ENCODE data around the gene ANKRA2.

The ANKRA2 gene

DNA sequence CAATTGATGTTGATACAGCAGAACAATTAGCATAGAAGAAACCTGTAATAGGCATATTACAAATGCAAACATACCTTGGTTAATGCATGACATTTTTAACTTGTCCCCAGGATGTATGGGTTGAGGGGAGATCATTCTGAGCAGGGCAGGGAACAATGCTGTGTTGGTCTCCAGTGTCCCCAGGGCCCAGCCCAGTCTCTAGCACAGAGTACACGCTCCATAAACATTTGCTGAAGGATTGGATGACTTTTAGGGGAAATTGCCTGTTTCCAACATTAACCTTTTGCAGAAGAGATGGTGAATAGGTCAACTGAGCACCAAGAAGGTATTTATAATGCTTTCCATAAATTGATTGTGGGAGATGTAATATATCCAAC is 20.0 kb downstream of the ANKRA2 start:
- no peak for DNase-seq (ENCODE audit: low spot score)

DNA sequence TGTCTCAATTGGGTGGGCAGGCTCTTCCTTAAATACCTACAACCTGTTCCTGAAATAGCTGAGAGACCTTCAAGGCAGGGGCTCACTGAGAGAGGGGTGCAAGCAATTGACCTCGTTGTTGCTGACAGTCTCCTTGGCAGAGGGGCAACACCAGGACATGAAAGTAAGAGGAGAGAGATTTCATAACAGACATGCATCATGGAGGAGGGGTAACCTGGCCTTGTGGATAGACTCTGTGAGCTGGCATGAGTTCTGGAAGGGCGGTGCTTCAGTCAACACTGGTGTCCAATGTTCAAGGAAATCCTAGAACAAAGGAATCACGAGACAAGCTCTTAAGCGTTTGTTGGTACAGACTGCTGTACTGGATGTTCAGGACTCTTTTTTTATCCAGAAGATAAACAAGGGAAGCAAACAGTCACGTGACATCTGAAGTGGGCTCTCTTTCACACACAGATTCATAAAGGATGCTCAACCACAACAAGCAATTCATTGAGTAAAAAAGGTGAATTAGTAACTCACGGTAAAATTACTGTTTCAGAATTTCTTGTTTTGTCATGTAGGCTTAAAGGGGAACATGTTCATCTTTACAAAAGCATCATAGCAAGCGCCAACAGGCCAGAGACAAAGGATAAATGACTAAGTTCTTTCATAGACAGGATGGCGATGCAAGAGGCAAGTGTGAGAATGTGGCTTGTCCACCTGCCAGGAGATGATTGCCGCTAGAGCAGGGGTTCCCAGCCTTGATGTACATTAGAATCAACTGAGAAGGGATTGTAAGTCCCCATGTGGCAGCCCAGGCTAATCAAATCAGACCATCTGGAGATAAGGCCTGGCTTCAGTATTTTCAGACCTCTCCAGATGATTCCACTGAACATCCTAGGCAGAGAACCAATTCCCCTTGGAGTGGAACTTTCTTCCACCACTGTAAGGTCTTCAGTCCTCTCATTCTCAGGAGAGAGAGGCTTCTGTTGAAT is 20.7 kb downstream of the ANKRA2 start:
- DNase-seq (ENCODE audit: low spot score): no peak

More for the DNA sequence above, 20.0 kb downstream of the ANKRA2 start:
- TF ChIP-seq, protein P1, sequence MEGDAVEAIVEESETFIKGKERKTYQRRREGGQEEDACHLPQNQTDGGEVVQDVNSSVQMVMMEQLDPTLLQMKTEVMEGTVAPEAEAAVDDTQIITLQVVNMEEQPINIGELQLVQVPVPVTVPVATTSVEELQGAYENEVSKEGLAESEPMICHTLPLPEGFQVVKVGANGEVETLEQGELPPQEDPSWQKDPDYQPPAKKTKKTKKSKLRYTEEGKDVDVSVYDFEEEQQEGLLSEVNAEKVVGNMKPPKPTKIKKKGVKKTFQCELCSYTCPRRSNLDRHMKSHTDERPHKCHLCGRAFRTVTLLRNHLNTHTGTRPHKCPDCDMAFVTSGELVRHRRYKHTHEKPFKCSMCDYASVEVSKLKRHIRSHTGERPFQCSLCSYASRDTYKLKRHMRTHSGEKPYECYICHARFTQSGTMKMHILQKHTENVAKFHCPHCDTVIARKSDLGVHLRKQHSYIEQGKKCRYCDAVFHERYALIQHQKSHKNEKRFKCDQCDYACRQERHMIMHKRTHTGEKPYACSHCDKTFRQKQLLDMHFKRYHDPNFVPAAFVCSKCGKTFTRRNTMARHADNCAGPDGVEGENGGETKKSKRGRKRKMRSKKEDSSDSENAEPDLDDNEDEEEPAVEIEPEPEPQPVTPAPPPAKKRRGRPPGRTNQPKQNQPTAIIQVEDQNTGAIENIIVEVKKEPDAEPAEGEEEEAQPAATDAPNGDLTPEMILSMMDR (IDR thresholded peaks at IDR 0.05; ENCODE audit: extremely low read depth, missing control alignments): no peak

DNA sequence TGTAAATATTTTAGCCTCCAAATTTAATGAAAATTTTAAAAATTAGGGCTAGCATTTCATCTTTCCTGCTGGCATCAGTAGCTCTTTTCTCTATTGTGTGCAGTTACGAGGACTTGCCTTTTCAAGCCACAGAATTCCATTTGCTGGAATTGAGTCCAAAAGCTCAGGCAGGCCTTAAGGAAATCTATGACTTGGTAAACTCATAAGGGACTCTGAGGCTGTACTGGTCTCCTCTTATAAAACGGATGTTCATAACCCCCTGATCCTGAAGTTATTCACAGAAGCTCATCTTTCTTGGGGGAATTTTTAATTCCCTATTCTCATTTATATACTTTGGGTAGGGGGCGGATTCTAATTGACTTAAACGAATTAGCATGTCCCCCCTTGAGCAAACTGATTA is 23.4 kb downstream of the ANKRA2 start:
- DNase-seq (ENCODE audit: low spot score): no peak
- TF ChIP-seq, protein P1 (IDR thresholded peaks at IDR 0.05; ENCODE audit: extremely low read depth, missing control alignments): no peak

More for the DNA sequence above, 20.7 kb downstream of the ANKRA2 start:
- TF ChIP-seq, protein P1 (IDR thresholded peaks at IDR 0.05; ENCODE audit: extremely low read depth, missing control alignments): no peak

DNA sequence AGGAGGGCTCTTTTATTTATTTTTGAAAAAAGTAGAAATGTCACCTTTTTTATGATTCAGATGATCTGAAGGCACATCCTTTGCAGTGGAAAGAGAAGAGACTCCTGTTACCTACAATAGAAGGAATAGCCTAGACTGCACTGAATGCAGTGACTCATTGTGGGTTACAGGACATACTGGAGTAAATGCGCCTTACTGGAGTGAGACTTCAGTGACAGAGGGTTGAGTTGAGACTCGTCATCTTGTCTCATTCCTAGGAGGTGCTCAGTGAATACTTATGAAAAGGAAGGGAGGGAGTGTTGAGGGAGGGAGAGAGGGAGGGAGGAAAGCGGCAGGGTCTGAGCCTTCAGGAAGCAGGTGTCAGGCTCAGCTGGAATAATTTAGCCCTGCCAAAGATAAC is 25.2 kb downstream of the ANKRA2 start:
- TF ChIP-seq, protein P1 (IDR thresholded peaks at IDR 0.05; ENCODE audit: extremely low read depth, missing control alignments): no peak
- no peak for DNase-seq (ENCODE audit: low spot score)

DNA sequence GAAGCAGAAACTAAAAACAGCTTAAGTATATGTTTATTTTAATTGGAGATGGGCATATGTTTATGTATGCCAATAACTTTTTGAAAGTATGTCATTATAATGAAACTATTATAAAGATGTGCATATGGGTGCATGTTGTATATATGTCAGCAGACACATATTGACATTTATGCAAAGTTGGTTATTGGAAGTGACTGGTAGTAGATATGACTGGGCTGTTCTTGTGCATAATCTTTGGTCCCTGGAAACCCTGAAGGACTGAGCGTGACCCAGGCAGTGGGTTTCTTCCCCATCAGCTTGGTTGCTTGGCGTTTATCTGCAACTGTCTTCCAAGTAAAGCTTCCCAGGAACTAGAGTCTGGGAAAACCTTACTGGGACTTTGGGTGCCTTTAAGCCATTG is 25.7 kb downstream of the ANKRA2 start:
- TF ChIP-seq, protein P1 (IDR thresholded peaks at IDR 0.05; ENCODE audit: extremely low read depth, missing control alignments): no peak
- no peak for DNase-seq (ENCODE audit: low spot score)

DNA sequence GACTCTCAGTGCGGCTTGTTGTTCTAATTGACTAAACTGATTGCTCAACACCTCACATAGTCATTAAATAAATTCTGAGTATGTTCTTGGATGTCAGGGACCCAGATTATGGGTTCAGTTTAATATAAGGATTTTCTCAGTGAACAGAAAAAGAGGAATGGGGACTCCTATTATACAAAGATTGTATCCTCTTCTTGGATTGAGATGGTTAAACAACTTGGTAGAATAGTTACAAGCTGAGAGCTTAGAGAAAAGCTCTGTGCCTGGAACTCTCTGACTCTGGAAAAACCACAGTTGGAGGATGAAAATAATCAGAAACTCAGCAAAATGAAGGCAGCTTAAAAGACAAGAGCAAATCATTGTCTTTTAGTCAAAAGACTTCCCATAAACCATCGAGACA is 30.5 kb downstream of the ANKRA2 start:
- TF ChIP-seq, protein P1 (IDR thresholded peaks at IDR 0.05; ENCODE audit: extremely low read depth, missing control alignments): no peak
- DNase-seq (ENCODE audit: low spot score): no peak

DNA sequence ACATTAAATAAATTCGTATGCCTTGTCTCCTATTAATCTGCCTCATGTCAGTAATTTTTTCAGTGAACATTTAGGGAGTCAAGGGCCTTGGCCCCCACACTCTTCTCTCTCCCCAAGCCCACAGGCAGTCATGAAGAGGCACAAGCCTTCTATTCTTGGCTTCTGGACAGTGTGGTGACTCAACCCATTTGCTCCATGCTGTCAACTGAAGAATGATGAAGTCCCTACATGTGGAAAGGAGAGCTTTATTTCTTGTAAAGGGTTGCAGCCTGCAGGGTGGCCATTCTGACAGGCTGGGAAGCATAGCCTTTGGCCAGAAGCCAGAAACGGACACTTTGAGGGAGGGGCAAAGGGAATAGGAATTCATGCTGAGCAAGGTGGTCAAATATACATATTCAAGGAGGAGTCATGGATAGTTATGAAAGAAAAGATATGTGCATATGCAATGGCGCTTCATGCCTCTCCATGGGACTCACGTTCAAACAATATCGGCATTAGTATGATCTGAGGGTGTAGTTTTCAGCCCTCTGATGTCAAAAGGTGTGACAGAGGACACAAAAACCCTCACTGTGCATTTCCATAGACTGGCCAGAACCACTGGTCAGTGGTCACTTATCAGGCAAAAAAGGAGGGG is 31.3 kb downstream of the ANKRA2 start:
- DNase-seq (ENCODE audit: low spot score): no peak
- TF ChIP-seq, protein P1 (IDR thresholded peaks at IDR 0.05; ENCODE audit: extremely low read depth, missing control alignments): no peak

Data from GM20000 (cell line).